GM08714 (cell line): ENCODE measurements around the gene TBCEL.

ENCODE experiments used
- H3K4me3 ChIP-seq: fragments of 200-500 bp; sonication (Bioruptor generic); 2 replicates; pipeline ENCODE4 v1.5.1; 2014; ENCODE audit warnings: mild to moderate bottlenecking, low read length, inconsistent platforms
- ZNF274 ChIP-seq: IDR thresholded peaks from 2 replicates; pipeline ENCODE4 v1.6.1; 2012; ENCODE audit warnings: mild to moderate bottlenecking, low read depth, low read length

TBCEL gene

DNA sequence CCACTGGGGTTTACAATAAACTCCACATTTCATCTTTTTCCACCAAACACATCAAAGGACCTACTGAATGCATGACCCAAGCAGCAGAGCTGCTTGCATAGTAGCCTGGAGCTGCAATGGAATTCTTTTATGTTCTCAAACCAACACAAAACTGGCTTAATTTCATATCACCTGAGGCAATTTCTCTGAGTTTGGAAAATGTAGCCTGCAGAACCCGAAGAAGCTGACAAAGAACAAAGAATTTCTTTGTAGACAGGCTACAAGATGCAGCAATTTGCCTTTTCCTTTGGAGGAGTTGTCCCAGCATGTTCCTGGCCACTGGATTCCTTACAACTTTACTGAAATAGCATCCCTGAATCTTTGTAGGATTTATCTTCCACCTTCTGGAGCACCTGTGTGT is 71.7 kb downstream of the TBCEL start:
- no peak for TF ChIP-seq ZNF274

DNA sequence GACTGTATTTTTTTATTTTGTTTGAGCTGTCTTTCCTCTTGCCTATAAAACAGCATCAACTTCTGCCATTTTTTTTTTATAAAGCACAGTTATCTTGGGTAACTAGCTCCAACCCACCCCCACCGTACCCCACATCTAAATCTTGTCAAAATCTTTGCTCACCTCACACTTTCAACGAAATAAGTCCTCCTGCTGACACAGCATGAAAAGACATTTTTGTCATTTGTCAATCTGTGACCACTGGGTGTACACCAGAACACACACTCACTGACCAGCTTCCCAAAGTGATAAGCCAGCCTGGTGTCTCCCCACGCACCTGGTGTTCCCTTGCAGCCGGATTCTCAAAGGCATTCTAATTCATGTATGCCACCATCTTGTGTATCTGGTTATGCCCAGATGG is 75.5 kb downstream of the TBCEL start:
- H3K4me3 ChIP-seq, result no peak overlapping the region
- no peak for TF ChIP-seq ZNF274

More for the DNA sequence above, 71.7 kb downstream of the TBCEL start:
- no peak overlapping the region for H3K4me3 ChIP-seq

DNA sequence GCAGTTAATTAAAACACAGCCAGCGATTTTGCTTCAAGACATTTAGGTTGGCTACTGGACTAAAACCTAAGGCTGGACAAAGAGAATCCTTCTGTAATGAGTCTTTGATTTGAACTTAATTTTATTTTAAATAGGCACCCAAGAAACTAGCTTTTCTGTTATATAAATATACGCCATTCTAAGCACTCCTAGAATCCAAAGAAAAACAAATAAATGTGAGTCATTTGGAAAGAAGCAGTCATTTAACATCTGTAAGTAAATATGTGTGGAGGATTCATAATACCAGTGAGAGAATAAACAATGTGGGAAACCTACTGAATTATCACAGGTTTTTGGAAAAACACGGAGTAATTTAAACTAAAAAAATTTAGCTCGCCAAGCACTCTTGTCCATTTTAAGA is 76.0 kb downstream of the TBCEL start:
- H3K4me3 ChIP-seq, result no peak overlapping the region
- no peak for TF ChIP-seq ZNF274

DNA sequence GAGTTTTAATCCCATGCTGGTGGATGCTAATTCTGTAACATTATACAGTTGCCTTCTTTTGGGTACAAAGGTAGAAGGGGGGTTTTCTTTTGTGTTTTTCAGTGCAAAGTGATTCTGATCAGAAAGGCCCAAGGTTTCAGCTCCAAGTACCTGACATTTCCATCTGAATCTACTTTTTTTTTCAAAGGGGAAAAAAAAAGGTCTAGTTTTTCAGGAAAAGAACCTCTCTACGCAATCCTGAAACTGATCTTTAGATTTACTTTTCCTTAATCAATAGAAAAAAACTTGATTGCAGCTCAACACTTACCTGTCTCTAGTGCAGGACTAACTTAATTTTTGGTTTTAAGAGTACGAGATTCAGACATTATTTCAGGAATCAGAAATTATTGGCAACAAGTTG is 77.0 kb downstream of the TBCEL start, which contains the start of gene TECTA:
Gene TECTA, plus strand, starts transcription at position 301 of the 400 bp plus-strand sequence. CDS start 1,423 bp downstream, outside the sequence.
- H3K4me3 ChIP-seq, result no peak within 1 kb of the TSS
- TF ChIP-seq ZNF274, result no peak

DNA sequence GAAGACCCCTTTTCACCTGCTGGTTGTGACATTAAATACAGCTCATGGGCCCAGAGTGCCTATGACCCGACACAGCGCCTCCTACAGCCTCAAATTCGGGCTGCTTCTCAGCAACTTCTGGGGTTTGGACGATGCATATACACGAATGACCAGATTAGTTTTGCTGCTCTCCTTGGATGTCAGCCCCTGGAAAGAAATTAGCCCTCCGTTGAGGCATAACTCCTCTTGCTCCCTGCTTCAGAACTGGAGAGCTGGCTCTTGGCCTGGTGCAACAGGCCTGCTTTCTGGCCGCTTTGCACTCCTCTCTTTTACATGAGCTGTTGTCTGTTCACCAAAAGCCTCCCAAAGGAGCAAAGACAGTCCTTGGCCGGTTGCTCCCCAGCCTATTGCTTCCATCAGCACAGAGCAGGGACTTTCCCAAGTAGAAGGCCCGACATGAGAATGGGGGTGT is 80.4 kb downstream of the TBCEL start:
- H3K4me3 ChIP-seq, result no peak overlapping the region
- TF ChIP-seq ZNF274, result no peak

DNA sequence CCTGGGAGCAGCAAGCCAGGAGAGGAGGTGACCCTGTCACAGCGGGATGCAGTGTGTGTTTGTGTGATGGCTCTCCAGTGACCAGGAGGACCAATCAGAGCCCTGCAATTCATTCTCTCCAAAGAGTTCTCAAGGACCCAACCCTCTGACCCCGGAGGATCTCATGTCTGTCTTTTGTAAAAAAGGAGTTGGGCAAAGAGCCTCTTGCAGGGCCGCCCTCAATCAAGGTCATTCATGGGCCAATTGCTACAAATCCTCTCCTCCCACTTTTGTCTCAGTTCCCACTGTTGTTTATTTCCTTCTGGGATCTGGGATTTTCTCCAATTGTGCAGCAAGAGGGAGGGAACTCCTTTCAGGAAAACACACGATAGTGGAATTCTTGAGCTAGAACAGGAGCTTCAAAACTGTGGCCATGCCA is 81.2 kb downstream of the TBCEL start:
- no peak for TF ChIP-seq ZNF274
- no peak overlapping the region for H3K4me3 ChIP-seq

DNA sequence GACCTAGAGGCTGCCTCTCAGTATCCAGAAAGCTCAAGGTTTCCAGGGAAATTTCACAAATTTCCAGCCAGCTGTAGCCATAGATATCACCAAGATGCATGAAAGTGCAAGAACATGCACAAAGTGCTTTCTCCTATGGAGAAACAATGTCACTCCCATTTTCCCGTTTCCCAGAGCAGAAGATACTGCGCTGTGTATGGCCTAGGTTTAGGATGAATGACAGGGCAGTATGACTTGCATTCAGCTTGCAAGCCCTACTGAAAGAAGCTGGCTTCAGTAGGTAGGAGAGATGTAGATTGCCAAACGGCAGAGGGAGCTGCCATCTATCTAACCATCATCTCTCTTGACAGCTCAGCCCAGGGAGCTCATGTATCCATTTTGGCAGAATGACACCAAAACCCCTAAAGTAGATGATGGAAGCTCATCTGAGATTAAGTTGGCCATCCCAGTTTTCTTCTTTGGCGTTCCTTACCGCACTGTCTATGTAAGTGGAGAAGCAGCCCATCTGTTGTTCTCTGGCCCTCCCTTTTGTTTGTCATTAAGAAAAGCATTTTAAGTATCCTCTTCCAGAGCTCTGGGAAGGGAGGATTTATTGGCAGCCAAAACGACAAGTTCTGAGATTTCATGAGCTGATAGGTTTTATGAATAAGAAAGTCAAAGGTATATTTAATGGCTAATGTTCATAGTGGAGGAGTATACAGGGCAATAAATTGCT is 81.7 kb downstream of the TBCEL start:
- TF ChIP-seq ZNF274, result no peak
- H3K4me3 ChIP-seq, result no peak overlapping the region

DNA sequence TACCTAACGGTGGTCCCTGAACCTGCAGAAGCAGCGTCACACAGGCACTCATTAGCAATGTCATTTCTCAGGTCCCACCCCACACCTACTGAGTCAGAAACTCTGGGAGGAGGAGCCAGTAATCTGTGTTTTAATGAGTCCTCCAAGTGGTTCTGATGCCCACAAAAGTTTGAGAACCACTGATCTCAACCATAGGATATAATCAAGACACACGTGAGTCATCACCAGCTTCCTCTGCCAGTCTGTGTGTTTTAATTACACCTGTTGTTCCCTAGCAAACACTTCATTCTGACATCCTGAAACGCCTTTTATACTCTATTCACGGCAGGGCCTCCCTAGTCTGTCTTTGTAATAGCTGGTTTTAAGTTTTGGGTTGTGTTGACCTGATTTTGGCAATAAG is 82.9 kb downstream of the TBCEL start:
- TF ChIP-seq ZNF274, result no peak
- no peak overlapping the region for H3K4me3 ChIP-seq

DNA sequence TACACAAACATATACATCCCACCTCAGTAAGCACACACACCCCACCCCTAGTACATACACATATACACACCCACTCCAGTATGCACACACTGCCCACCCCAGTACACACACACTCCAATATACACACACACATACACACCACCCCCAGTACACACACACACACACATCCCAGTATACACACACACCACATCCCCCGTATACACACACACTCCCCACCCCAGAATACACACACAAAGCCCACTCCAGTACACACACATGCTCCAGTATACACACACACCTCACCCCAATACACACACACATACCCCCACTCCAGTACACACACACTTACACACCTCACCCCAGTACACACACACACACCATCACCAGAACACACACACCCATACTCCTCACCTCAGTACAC is 84.5 kb downstream of the TBCEL start:
- no peak overlapping the region for H3K4me3 ChIP-seq
- TF ChIP-seq ZNF274, result no peak

DNA sequence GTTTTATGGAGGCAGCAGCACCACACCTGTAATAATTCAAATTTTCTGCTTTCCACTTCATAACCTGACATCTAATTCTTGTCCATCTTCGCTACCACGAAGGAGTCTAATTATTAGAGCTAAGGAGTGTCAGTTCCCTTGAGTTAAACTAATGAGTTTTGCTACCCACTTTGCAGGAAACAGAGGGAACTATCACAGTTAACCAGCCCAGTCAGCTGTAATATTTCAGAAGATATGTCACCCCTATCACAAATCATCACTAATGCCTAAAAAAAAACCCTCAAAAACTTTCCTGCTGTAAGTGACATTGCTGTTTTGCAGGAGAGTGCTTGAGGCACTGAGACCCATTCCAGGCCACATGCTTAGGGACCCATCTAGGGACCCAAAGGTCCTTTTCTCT is 85.6 kb downstream of the TBCEL start:
- no peak for TF ChIP-seq ZNF274
- H3K4me3 ChIP-seq, result no peak overlapping the region

DNA sequence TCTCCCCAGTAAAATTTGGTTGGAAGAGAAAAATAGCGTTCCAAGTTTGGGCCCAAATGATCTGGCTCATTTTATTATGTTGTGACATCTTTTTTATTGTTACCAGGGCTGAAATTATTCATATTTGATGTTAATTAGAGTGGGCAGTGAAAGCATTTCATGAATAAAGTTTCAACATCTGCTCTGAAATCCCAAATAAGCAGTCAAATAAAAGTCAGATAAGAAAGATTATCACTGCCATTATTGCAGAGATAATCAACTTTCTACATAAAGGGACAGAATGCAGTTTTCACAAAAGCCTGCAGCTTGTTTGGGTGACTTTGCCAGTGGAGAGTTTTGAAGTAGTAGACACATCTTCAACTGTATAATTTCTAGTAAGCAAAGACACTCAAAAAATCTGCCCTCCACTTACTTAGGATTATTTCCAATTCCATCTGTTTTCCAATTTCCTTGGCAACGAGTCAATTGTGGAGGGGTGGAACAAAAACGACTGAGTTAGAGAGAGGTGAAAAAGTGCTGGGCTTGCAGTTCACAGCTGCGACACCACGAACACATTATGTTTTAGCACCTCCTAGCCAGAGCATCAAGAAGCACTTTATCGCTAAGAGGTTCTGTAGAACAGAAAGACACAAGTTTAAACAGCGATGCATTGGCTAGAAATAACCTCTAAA is 86.1 kb downstream of the TBCEL start:
- TF ChIP-seq ZNF274, result no peak
- H3K4me3 ChIP-seq, result no peak overlapping the region

DNA sequence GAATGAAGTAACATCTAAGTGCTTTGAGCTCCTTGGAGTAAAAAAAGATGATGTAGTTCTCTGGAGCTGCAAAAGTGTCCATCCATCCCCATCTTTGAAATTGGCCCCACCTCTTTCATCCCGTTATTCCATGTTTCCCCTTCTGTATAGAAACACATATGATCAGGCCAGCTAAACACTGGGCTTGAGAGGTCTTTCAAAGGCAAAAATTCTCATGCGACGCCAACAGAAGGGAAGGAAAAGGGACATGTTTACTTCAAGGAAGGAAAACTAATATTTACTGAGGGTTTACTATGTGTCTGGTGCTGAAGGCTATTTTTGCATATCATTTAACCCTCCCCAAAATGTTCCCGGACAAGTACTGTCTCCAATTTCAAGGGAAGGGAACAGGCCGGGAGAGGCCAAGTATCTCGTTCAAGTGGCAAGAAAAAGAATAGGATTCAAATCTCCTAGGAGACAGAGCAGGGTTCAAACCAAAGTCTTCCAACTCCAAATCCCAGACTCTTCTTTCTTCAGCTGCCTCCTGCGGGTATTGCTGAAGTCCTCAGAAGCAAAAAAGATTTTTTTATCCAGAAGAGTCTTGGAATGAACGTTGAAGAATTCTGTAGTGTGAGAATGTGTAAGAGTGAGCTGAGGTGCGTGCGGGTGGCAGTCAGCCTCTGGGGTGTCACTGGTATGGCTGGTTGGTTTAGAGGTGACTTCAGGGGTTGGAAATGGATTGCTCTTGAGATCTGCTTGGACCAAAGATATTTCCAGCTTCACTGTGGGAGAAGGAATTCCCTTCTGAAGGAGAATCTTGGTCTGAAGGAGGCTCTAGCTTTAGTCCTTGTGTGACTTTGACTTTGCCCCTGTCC is 87.2 kb downstream of the TBCEL start:
- no peak overlapping the region for H3K4me3 ChIP-seq

DNA sequence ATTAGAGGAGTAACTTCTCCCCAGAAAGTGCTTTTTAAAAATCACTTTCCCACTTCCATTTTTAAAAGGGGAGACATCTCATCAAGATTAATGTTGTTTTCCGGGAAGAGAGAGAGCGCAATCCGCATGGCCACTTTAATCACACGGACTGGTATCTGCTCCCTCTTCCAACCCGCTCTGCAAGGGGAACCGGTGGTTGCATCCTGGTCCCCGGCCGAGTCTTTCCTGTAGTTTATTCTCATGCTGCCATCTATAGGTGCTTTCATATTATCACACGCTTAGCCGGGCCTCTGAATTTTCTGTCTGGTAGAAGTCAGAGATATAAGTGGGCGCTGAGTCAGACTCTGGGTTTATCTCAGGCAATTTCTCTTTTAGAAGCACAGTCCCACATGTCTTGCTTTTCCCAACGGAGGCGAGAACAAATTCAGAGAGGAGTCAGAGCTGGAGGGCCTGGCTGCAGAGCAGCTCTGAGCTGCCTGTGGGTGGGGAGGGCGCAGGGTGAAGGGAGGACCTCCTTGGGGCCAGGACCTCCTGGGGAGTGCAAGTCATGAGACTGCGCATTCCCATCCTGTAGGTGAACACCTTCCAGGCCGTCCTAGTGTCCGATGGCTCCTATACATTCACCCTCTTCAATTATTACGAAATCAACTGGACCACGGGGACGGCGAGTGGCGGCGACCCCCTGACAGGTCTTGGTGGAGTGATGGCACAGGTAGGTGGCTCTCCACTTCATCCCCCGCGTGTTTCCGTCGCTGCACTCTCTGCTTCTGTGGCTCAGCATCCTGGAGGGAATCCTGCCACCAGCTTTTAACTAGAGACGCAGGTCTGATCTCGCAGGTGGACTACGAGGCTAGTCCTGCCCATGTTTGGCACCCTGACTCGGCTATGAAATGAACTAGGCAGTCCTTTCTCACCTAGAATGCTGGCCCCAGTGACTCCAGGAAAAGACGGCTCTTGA is 88.9 kb downstream of the TBCEL start:
- TF ChIP-seq ZNF274, result no peak
- no peak overlapping the region for H3K4me3 ChIP-seq

More for the DNA sequence above, 87.2 kb downstream of the TBCEL start:
- TF ChIP-seq ZNF274, result no peak
